Cardiac fibroblast (primary cell): ENCODE results near the gene FN1.

Source experiments
- DNase-seq, 2 donors: peaks; one replicate each; pipeline versions ENCODE4 v3.0.0 to v3.0.0-alpha.2; 2010; ENCODE audit warnings: low read depth in 2 of 2
- H3K4me3 ChIP-seq, 2 donors: replicated peaks in 1 of 2; 1 replicate in 1 of 2; 2 replicates in 1 of 2; pipeline ENCODE4 v1.5.1; 2011; ENCODE audit warnings: low read depth in 2 of 2, low read length in 2 of 2, mild to moderate bottlenecking in 2 of 2, moderate library complexity in 1 of 2
- CTCF ChIP-seq: IDR thresholded peaks from one replicate; pipeline ENCODE4 v1.5.1; 2011; ENCODE audit warnings: low read depth, mild to moderate bottlenecking, low read length, inconsistent platforms

Gene FN1

GRCh38 chr2:215407590-215408264 lies 28.1 kb downstream of the FN1 start:
- no peak overlapping the region for H3K4me3 ChIP-seq
- no peak for TF ChIP-seq CTCF
- DNase-seq, result peak in 1 of 2 donors; percentile 64

GRCh38 chr2:215407061-215407460 lies 28.8 kb downstream of the FN1 start:
- no peak for DNase-seq
- H3K4me3 ChIP-seq, result no peak overlapping the region
- TF ChIP-seq CTCF, result no peak

GRCh38 chr2:215405722-215406581 lies 29.9 kb downstream of the FN1 start:
- TF ChIP-seq CTCF, result no peak
- DNase-seq, result no peak
- no peak overlapping the region for H3K4me3 ChIP-seq

GRCh38 chr2:215404348-215405012 lies 31.4 kb downstream of the FN1 start:
- DNase-seq, result no peak
- no peak for TF ChIP-seq CTCF
- H3K4me3 ChIP-seq, result no peak overlapping the region

- no peak for DNase-seq
- no peak overlapping the region for H3K4me3 ChIP-seq
- TF ChIP-seq CTCF, result no peak
These were observed 32.2 kb downstream of the FN1 start for GRCh38 chr2:215403441-215404347.

- peak; percentile 84 to 87 for DNase-seq
- H3K4me3 ChIP-seq, result no peak overlapping the region
- no peak for TF ChIP-seq CTCF
These were observed 33.9 kb downstream of the FN1 start for GRCh38 chr2:215401896-215402379.
